Measurements from ENCODE around the gene RNF166. TPM values are rescaled to one million over a fixed set of nuclear protein-coding genes. Genes with fewer than 3 reads are reported as not detected.

The RNF166 gene
- total RNA-seq, 1 experiment from 2014 or later: 19.8 TPM

GRCh38 chr16:88732961-88733294 is 26.7 kb upstream of the RNF166 start:
- Histone ChIP-seq H3K27me3 (ENCODE audit: control insufficient read depth, insufficient read depth, low read length) (no peaks in the 10 kb centered on the region), H3K9me3 (ENCODE audit: control insufficient read depth, insufficient read depth, low read depth, low read length) (no peaks in the 10 kb centered on the region), H3K27ac (ENCODE audit: low read length) (no peak overlapping the region), H3K4me1 (ENCODE audit: control insufficient read depth, insufficient read depth, low read length) (no peaks in the 10 kb centered on the region; the same call in 1 of the 2 replicates), H3K4me3 (ENCODE audit: low read depth in 2 of 2, low read length in 2 of 2) (no peak overlapping the region), H3K36me3 (ENCODE audit: control insufficient read depth, insufficient read depth, low read length) (no peaks in the 10 kb centered on the region; the same call in 1 of the 2 replicates)
- in situ Hi-C loops (cut with HindIII; ENCODE audit: low pct_unique_long_range_greater_than_20kb, low sequenced_read_pairs): no loop called here
- intact Hi-C loops (cut with micrococcal nuclease; ENCODE audit: unreplicated experiment): loop anchor here (10.0 kb wide), 1 partner anchor 52 kb away; the partner anchor contains the start of gene PIEZO1
- ATAC-seq (0 out of 2 replicates have a peak, but pooled peaks have one; percentile 9), DNase-seq (ENCODE audit: low read depth, low spot score) (no peak)
- ChIA-PET CTCF (no interaction called here), POLR2A (no interaction called here)
- no TSS peak for BruUV-seq (replicated peaks)
- TF ChIP-seq, protein P1, sequence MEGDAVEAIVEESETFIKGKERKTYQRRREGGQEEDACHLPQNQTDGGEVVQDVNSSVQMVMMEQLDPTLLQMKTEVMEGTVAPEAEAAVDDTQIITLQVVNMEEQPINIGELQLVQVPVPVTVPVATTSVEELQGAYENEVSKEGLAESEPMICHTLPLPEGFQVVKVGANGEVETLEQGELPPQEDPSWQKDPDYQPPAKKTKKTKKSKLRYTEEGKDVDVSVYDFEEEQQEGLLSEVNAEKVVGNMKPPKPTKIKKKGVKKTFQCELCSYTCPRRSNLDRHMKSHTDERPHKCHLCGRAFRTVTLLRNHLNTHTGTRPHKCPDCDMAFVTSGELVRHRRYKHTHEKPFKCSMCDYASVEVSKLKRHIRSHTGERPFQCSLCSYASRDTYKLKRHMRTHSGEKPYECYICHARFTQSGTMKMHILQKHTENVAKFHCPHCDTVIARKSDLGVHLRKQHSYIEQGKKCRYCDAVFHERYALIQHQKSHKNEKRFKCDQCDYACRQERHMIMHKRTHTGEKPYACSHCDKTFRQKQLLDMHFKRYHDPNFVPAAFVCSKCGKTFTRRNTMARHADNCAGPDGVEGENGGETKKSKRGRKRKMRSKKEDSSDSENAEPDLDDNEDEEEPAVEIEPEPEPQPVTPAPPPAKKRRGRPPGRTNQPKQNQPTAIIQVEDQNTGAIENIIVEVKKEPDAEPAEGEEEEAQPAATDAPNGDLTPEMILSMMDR (IDR thresholded peaks at IDR 0.05): no peak
- TF ChIP-seq SIN3A (IDR thresholded peaks at IDR 0.05; ENCODE audit: borderline replicate concordance, insufficient read depth, low read depth, low read length): no peak
- no peak for TF ChIP-seq POLR2AphosphoS5 (IDR thresholded peaks at IDR 0.05; ENCODE audit: low read depth, low read length)
- TF ChIP-seq TCF7L2 (IDR thresholded peaks at IDR 0.05; ENCODE audit: low read depth, low read length): no peak
- TF ChIP-seq REST (IDR thresholded peaks at IDR 0.05; ENCODE audit: insufficient read depth in 1 of 2, low read depth in 2 of 2, low read length in 1 of 2): no peak

GRCh38 chr16:88732172-88732960 is 26.2 kb upstream of the RNF166 start:
- intact Hi-C loops (cut with micrococcal nuclease; ENCODE audit: unreplicated experiment): loop anchor here (10.0 kb wide), 1 partner anchor 52 kb away; the partner anchor contains the start of gene PIEZO1

GRCh38 chr16:88731699-88732098 is 25.5 kb upstream of the RNF166 start:
- no peaks in the 10 kb centered on the region for H3K27me3 ChIP-seq (ENCODE audit: control insufficient read depth, insufficient read depth, low read length)
- ChIA-PET CTCF (no interaction called here), POLR2A (no interaction called here)
- TF ChIP-seq POLR2AphosphoS5 (IDR thresholded peaks at IDR 0.05; ENCODE audit: low read depth, low read length): no peak
- no peak for TF ChIP-seq REST (IDR thresholded peaks at IDR 0.05; ENCODE audit: insufficient read depth in 1 of 2, low read depth in 2 of 2, low read length in 1 of 2)
- no peak for TF ChIP-seq SIN3A (IDR thresholded peaks at IDR 0.05; ENCODE audit: borderline replicate concordance, insufficient read depth, low read depth, low read length)
- no peak for TF ChIP-seq TCF7L2 (IDR thresholded peaks at IDR 0.05; ENCODE audit: low read depth, low read length)
- TF ChIP-seq, protein P1 (IDR thresholded peaks at IDR 0.05): no peak
- ATAC-seq (peak; percentile 73), DNase-seq (ENCODE audit: low read depth, low spot score) (no peak)
- H3K27ac ChIP-seq (ENCODE audit: low read length): no peak overlapping the region
- H3K4me3 ChIP-seq (ENCODE audit: low read depth in 2 of 2, low read length in 2 of 2): no peak overlapping the region
- BruUV-seq (replicated peaks): no TSS peak
- H3K36me3 ChIP-seq (ENCODE audit: control insufficient read depth, insufficient read depth, low read length): no peaks in the 10 kb centered on the region; the same call in 1 of the 2 replicates
- in situ Hi-C loops (cut with HindIII; ENCODE audit: low pct_unique_long_range_greater_than_20kb, low sequenced_read_pairs): no loop called here
- intact Hi-C loops (cut with micrococcal nuclease; ENCODE audit: unreplicated experiment): loop anchor here (10.0 kb wide), 1 partner anchor 53 kb away; the partner anchor contains the start of gene PIEZO1
- H3K9me3 ChIP-seq (ENCODE audit: control insufficient read depth, insufficient read depth, low read depth, low read length): no peaks in the 10 kb centered on the region
- no peaks in the 10 kb centered on the region; the same call in 1 of the 2 replicates for H3K4me1 ChIP-seq (ENCODE audit: control insufficient read depth, insufficient read depth, low read length)

More at GRCh38 chr16:88732172-88732960, 26.2 kb upstream of the RNF166 start:
- no peak for DNase-seq (ENCODE audit: low read depth, low spot score)
- BruUV-seq (replicated peaks): no TSS peak
- ATAC-seq: peak; percentile 72
- POLR2A ChIA-PET: no interaction called here
- TF ChIP-seq TCF7L2 (IDR thresholded peaks at IDR 0.05; ENCODE audit: low read depth, low read length) (no peak), SIN3A (IDR thresholded peaks at IDR 0.05; ENCODE audit: borderline replicate concordance, insufficient read depth, low read depth, low read length) (no peak)
- no peaks in the 10 kb centered on the region; the same call in 1 of the 2 replicates for H3K4me1 ChIP-seq (ENCODE audit: control insufficient read depth, insufficient read depth, low read length)
- no peaks in the 10 kb centered on the region for H3K27me3 ChIP-seq (ENCODE audit: control insufficient read depth, insufficient read depth, low read length)
- H3K27ac ChIP-seq (ENCODE audit: low read length): no peak overlapping the region
- in situ Hi-C loops (cut with HindIII; ENCODE audit: low pct_unique_long_range_greater_than_20kb, low sequenced_read_pairs): no loop called here
- no peaks in the 10 kb centered on the region; the same call in 1 of the 2 replicates for H3K36me3 ChIP-seq (ENCODE audit: control insufficient read depth, insufficient read depth, low read length)
- CTCF ChIA-PET: no interaction called here
- H3K4me3 ChIP-seq (ENCODE audit: low read depth in 2 of 2, low read length in 2 of 2): no peak overlapping the region
- no peaks in the 10 kb centered on the region for H3K9me3 ChIP-seq (ENCODE audit: control insufficient read depth, insufficient read depth, low read depth, low read length)
